Measurements from ENCODE around the gene DPYSL4. TPM values are rescaled to one million over a fixed set of nuclear protein-coding genes. Genes with fewer than 3 reads are reported as not detected.

DPYSL4 gene
- total RNA-seq, 1 donor from 2014 or later = 17.7 TPM

- Mint-ChIP-seq H3K36me3 (peaks cover 34% of the 10 kb centered on the region), H3K4me1 (peaks cover 5% of the 10 kb centered on the region), H3K9me3 (no peaks in the 10 kb centered on the region), H3K27ac (no peak overlapping the region), H3K27me3 (ENCODE audit: insufficient read depth, low read depth) (peaks cover 2% of the 10 kb centered on the region), H3K4me3 (no peak overlapping the region)
- H2AFZ ChIP-seq (replicated peaks) = no peak overlapping the region
- H3K27ac ChIP-seq = no peak overlapping the region
- H4K20me1 ChIP-seq (ENCODE audit: low read depth) = peaks cover 34% of the 10 kb centered on the region
- TF ChIP-seq EZH2 (IDR thresholded peaks at IDR 0.05) (no peak), EZH2phosphoT487 (IDR thresholded peaks at IDR 0.05) (no peak)
- TF ChIP-seq, protein P1, sequence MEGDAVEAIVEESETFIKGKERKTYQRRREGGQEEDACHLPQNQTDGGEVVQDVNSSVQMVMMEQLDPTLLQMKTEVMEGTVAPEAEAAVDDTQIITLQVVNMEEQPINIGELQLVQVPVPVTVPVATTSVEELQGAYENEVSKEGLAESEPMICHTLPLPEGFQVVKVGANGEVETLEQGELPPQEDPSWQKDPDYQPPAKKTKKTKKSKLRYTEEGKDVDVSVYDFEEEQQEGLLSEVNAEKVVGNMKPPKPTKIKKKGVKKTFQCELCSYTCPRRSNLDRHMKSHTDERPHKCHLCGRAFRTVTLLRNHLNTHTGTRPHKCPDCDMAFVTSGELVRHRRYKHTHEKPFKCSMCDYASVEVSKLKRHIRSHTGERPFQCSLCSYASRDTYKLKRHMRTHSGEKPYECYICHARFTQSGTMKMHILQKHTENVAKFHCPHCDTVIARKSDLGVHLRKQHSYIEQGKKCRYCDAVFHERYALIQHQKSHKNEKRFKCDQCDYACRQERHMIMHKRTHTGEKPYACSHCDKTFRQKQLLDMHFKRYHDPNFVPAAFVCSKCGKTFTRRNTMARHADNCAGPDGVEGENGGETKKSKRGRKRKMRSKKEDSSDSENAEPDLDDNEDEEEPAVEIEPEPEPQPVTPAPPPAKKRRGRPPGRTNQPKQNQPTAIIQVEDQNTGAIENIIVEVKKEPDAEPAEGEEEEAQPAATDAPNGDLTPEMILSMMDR (IDR thresholded peaks at IDR 0.05) = no peak
- H3F3A ChIP-seq (ENCODE audit: low read depth) = no peaks in the 10 kb centered on the region
- no peak overlapping the region for H3K4me3 ChIP-seq
- H3K36me3 ChIP-seq = no peaks in the 10 kb centered on the region
- H3K27me3 ChIP-seq = peaks cover 10% of the 10 kb centered on the region
- no peak overlapping the region for H3K4me2 ChIP-seq
- no peak overlapping the region for H3K9ac ChIP-seq
- peak; percentile 45 for DNase-seq (ENCODE audit: low spot score)
- H3K4me1 ChIP-seq = no peaks in the 10 kb centered on the region
- no peaks in the 10 kb centered on the region for H3K9me3 ChIP-seq (ENCODE audit: low read depth)
- H3K79me2 ChIP-seq (ENCODE audit: low read depth) = no peaks in the 10 kb centered on the region
Measured at GRCh38 chr10:132193907-132194552, 7.3 kb downstream of the DPYSL4 start.

DNA sequence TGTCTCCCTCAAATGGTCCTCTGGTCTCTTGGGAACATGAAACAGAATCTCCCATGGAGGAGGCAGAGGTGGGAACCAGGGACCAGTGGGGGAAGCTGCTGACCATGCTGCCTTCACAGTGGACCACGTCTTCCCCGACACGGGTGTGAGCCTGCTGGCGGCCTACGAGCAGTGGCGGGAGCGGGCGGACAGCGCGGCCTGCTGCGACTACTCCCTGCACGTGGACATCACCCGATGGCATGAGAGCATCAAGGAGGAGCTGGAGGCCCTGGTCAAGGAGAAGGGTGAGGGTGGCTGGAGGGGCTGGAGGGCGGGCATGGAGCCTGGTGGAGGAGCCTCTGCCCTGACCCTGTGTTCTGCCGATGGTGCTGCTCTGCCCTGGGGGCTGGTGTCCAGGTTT, 8.0 kb downstream of the DPYSL4 start:
- Histone ChIP-seq H3K4me1 (no peaks in the 10 kb centered on the region), H3K79me2 (ENCODE audit: low read depth) (no peaks in the 10 kb centered on the region), H3K36me3 (no peaks in the 10 kb centered on the region), H3K27me3 (peaks cover 3% of the 10 kb centered on the region), H3K4me2 (no peak overlapping the region), H3K9me3 (ENCODE audit: low read depth) (no peaks in the 10 kb centered on the region), H3F3A (ENCODE audit: low read depth) (no peaks in the 10 kb centered on the region), H3K9ac (no peak overlapping the region), H4K20me1 (ENCODE audit: low read depth) (peaks cover 28% of the 10 kb centered on the region), H3K4me3 (no peak overlapping the region), H2AFZ (replicated peaks) (no peak overlapping the region), H3K27ac (no peak overlapping the region)
- no peak overlapping the region for H3K4me3 Mint-ChIP-seq
- DNase-seq (ENCODE audit: low spot score) = no peak
- peaks cover 2% of the 10 kb centered on the region for H3K27me3 Mint-ChIP-seq (ENCODE audit: insufficient read depth, low read depth)
- H3K36me3 Mint-ChIP-seq = peaks cover 28% of the 10 kb centered on the region
- TF ChIP-seq EZH2 (IDR thresholded peaks at IDR 0.05) (no peak), EZH2phosphoT487 (IDR thresholded peaks at IDR 0.05) (no peak)
- TF ChIP-seq, protein P1 (IDR thresholded peaks at IDR 0.05) = no peak
- H3K9me3 Mint-ChIP-seq = no peaks in the 10 kb centered on the region
- no peak overlapping the region for H3K27ac Mint-ChIP-seq
- H3K4me1 Mint-ChIP-seq = no peaks in the 10 kb centered on the region

DNA sequence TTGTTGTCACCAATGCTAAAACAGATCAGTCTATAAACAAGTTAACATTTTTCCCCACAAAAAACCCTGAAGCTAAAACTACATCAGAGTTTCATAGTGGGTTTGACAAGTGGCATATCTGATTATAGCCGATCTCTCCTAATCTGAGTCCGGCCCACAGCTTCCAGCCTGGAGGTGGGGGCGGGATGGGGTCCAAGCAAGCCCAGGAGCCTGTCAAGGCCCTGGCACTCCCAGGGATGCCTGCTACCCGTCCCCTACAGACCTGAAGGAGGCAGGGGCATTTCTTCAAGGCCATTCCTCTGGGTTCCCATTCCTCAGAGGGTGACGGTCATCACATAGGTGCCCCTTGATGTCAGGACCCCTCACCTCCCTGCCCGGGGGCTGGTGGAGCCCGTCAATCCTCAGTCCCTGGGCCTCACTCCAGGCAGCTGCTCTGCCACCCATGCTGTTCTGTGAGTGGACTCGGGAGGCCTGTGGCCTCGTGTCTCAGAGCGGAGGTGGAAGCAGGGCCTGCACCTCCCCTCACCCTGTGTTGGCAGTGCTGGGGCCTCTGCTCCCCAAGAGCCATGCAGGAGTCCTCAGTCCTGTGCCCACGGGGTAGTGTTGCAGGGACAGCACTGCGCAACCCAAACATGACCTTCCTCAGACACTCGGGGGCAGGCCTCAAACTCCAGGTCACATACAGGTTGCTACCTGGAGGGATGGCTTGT, 8.8 kb downstream of the DPYSL4 start:
- no peaks in the 10 kb centered on the region for H3K9me3 Mint-ChIP-seq
- no peak overlapping the region for H3K27ac ChIP-seq

More for the DNA sequence above, 8.8 kb downstream of the DPYSL4 start:
- Mint-ChIP-seq H3K27me3 (ENCODE audit: insufficient read depth, low read depth) (peaks cover 2% of the 10 kb centered on the region), H3K36me3 (peaks cover 20% of the 10 kb centered on the region), H3K27ac (no peak overlapping the region), H3K4me1 (no peaks in the 10 kb centered on the region), H3K4me3 (no peak overlapping the region)
- H3K79me2 ChIP-seq (ENCODE audit: low read depth) = no peaks in the 10 kb centered on the region
- no peak overlapping the region for H3K9ac ChIP-seq
- H3K4me2 ChIP-seq = no peak overlapping the region
- no peaks in the 10 kb centered on the region for H3F3A ChIP-seq (ENCODE audit: low read depth)
- TF ChIP-seq EZH2 (IDR thresholded peaks at IDR 0.05) (no peak), EZH2phosphoT487 (IDR thresholded peaks at IDR 0.05) (no peak)
- TF ChIP-seq, protein P1 (IDR thresholded peaks at IDR 0.05) = no peak
- no peak overlapping the region for H3K4me3 ChIP-seq
- no peak overlapping the region for H2AFZ ChIP-seq (replicated peaks)
- H3K4me1 ChIP-seq = no peaks in the 10 kb centered on the region
- H3K9me3 ChIP-seq (ENCODE audit: low read depth) = no peaks in the 10 kb centered on the region
- H3K27me3 ChIP-seq = no peaks in the 10 kb centered on the region
- H4K20me1 ChIP-seq (ENCODE audit: low read depth) = peaks cover 22% of the 10 kb centered on the region
- DNase-seq (ENCODE audit: low spot score) = no peak
- H3K36me3 ChIP-seq = no peaks in the 10 kb centered on the region
